Measurements from ENCODE around the gene ASAP2. TPM values are rescaled to one million over a fixed set of nuclear protein-coding genes. Genes with fewer than 3 reads are reported as not detected.
"Not testable (repeated sequence)": the region's sequence is repeated elsewhere in the genome, so short reads cannot be mapped to it uniquely, and the experiment has no call there.

The ASAP2 gene
- total RNA-seq, 1 experiment from 2014 or later = 12.6 TPM

GRCh38 chr2:9266711-9267110 is 60.1 kb downstream of the ASAP2 start:
- Histone ChIP-seq H3K4me2 (ENCODE audit: insufficient read depth, insufficient read length, low read length) (no peak overlapping the region), H3K18ac (ENCODE audit: insufficient read length, low read depth, low read length) (no peak overlapping the region), H2AK5ac (ENCODE audit: insufficient read length, low read length) (no peak overlapping the region), H3K23me2 (ENCODE audit: insufficient read length, low read depth, low read length, poor library complexity, severe bottlenecking) (no peaks in the 10 kb centered on the region), H2BK12ac (ENCODE audit: insufficient read length, low read depth, low read length) (no peak overlapping the region), H3K9me3 (ENCODE audit: control insufficient read depth, low read depth, low read length) (no peaks in the 10 kb centered on the region), H2AFZ (ENCODE audit: low read length) (no peak overlapping the region), H3K27me3 (ENCODE audit: insufficient read depth, low read length) (no peaks in the 10 kb centered on the region), H3K79me2 (ENCODE audit: insufficient read depth, low read length) (peaks cover 1% of the 10 kb centered on the region; the same call in 1 of the 2 replicates), H4K20me1 (ENCODE audit: control insufficient read depth, insufficient read depth, insufficient read length) (no peaks in the 10 kb centered on the region), H3K27ac (ENCODE audit: insufficient read length, low read depth, low read length) (no peak overlapping the region), H2BK15ac (ENCODE audit: low read depth, low read length) (no peak overlapping the region), H3T11ph (ENCODE audit: low read length) (no peak overlapping the region), H4K5ac (ENCODE audit: insufficient read length, low read depth, low read length) (no peak overlapping the region), H3K23ac (ENCODE audit: insufficient read length, low read depth, low read length) (no peak overlapping the region), H3K9ac (ENCODE audit: extremely low read depth, insufficient read length, low read length) (no peak overlapping the region), H3K4me1 (ENCODE audit: insufficient read depth, low read length) (no peaks in the 10 kb centered on the region; the same call in 1 of the 2 replicates), H3K56ac (ENCODE audit: insufficient read length, low read depth, low read length) (no peak overlapping the region), H3K14ac (ENCODE audit: insufficient read depth, low read length) (no peak overlapping the region), H4K91ac (ENCODE audit: insufficient read length, low read depth, low read length) (no peak overlapping the region), H2BK5ac (ENCODE audit: insufficient read length, low read length) (no peak overlapping the region), H2BK20ac (ENCODE audit: low read depth, low read length, poor library complexity, severe bottlenecking) (no peak overlapping the region), H3K4ac (ENCODE audit: low read depth, low read length) (no peak overlapping the region), H4K8ac (replicated peaks; ENCODE audit: insufficient read length, low read depth, low read length) (no peak overlapping the region), H2BK120ac (ENCODE audit: low read depth, low read length, poor library complexity, severe bottlenecking) (no peak overlapping the region), H3K79me1 (ENCODE audit: insufficient read depth, low read depth, low read length, poor library complexity, severe bottlenecking) (peaks cover 3% of the 10 kb centered on the region)
- TF ChIP-seq, protein P1, sequence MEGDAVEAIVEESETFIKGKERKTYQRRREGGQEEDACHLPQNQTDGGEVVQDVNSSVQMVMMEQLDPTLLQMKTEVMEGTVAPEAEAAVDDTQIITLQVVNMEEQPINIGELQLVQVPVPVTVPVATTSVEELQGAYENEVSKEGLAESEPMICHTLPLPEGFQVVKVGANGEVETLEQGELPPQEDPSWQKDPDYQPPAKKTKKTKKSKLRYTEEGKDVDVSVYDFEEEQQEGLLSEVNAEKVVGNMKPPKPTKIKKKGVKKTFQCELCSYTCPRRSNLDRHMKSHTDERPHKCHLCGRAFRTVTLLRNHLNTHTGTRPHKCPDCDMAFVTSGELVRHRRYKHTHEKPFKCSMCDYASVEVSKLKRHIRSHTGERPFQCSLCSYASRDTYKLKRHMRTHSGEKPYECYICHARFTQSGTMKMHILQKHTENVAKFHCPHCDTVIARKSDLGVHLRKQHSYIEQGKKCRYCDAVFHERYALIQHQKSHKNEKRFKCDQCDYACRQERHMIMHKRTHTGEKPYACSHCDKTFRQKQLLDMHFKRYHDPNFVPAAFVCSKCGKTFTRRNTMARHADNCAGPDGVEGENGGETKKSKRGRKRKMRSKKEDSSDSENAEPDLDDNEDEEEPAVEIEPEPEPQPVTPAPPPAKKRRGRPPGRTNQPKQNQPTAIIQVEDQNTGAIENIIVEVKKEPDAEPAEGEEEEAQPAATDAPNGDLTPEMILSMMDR (conservative IDR thresholded peaks at IDR 0.05) = no peak
- no peak overlapping the region for H3K4me3 Mint-ChIP-seq
- H3K9me3 Mint-ChIP-seq = peaks cover 4 to 5% of the 10 kb centered on the region in 2 experiments; a peak in 4 of 5 replicates
- WGBS (ENCODE audit: extremely low coverage, insufficient read length, low lambda C conversion rate) = no CpG with 5 or more reads among the region's 5 CpGs
- no peaks in the 10 kb centered on the region for H3K27me3 Mint-ChIP-seq (ENCODE audit: low read depth)
- peaks cover 21 to 31% of the 10 kb centered on the region in 2 experiments for H3K4me1 Mint-ChIP-seq
- H3K27ac Mint-ChIP-seq = no peak overlapping the region
- DNase-seq = no peak
- peaks cover 0 to 8% (median 1%) of the 10 kb centered on the region in 3 experiments; a peak in 4 of 7 replicates for H3K36me3 Mint-ChIP-seq (ENCODE audit: insufficient read depth in 1 of 3, low read depth in 3 of 3)

DNA sequence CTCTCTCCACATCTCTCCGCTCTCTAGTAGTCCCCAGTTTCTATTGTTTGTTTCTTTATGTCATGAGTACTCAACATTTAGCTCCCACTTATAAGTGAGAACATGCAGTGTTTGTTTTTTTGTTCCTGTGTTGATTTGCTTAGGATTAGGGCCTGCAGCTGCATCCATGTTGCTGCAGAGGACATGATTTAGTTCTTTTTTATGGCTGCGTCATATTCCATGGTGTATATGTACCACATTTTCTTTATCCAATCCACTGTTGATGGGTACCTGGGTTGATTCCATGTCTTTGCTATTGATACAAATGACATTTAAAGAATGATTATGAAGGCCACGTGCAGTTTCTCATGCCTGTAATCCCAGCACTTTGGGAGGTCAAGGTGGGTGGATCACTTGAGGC is 60.7 kb downstream of the ASAP2 start:
- Mint-ChIP-seq H3K36me3 (ENCODE audit: insufficient read depth in 1 of 3, low read depth in 3 of 3) (peaks cover 0 to 13% (median 1%) of the 10 kb centered on the region in 3 experiments; a peak in 4 of 7 replicates), H3K4me1 (peaks cover 19 to 31% of the 10 kb centered on the region in 2 experiments)
- not testable (repeated sequence) for H4K8ac ChIP-seq (replicated peaks; ENCODE audit: insufficient read length, low read depth, low read length); H2AFZ ChIP-seq (ENCODE audit: low read length); H3T11ph ChIP-seq (ENCODE audit: low read length); H2BK5ac ChIP-seq (ENCODE audit: insufficient read length, low read length); H3K4me3 Mint-ChIP-seq; H3K14ac ChIP-seq (ENCODE audit: insufficient read depth, low read length); H3K27me3 Mint-ChIP-seq (ENCODE audit: low read depth); H3K9ac ChIP-seq (ENCODE audit: extremely low read depth, insufficient read length, low read length); H3K4ac ChIP-seq (ENCODE audit: low read depth, low read length); H3K9me3 ChIP-seq (ENCODE audit: control insufficient read depth, low read depth, low read length); H4K5ac ChIP-seq (ENCODE audit: insufficient read length, low read depth, low read length); H3K18ac ChIP-seq (ENCODE audit: insufficient read length, low read depth, low read length); H3K27me3 ChIP-seq (ENCODE audit: insufficient read depth, low read length); H3K23me2 ChIP-seq (ENCODE audit: insufficient read length, low read depth, low read length, poor library complexity, severe bottlenecking); H2BK120ac ChIP-seq (ENCODE audit: low read depth, low read length, poor library complexity, severe bottlenecking); H4K20me1 ChIP-seq (ENCODE audit: control insufficient read depth, insufficient read depth, insufficient read length); H2AK5ac ChIP-seq (ENCODE audit: insufficient read length, low read length); H3K27ac Mint-ChIP-seq; H2BK15ac ChIP-seq (ENCODE audit: low read depth, low read length); H2BK20ac ChIP-seq (ENCODE audit: low read depth, low read length, poor library complexity, severe bottlenecking); H3K9me3 Mint-ChIP-seq; H3K4me2 ChIP-seq (ENCODE audit: insufficient read depth, insufficient read length, low read length); H4K91ac ChIP-seq (ENCODE audit: insufficient read length, low read depth, low read length); DNase-seq; H2BK12ac ChIP-seq (ENCODE audit: insufficient read length, low read depth, low read length); H3K27ac ChIP-seq (ENCODE audit: insufficient read length, low read depth, low read length); H3K56ac ChIP-seq (ENCODE audit: insufficient read length, low read depth, low read length); H3K79me2 ChIP-seq (ENCODE audit: insufficient read depth, low read length); H3K79me1 ChIP-seq (ENCODE audit: insufficient read depth, low read depth, low read length, poor library complexity, severe bottlenecking); H3K23ac ChIP-seq (ENCODE audit: insufficient read length, low read depth, low read length); H3K4me1 ChIP-seq (ENCODE audit: insufficient read depth, low read length)
- WGBS (ENCODE audit: extremely low coverage, insufficient read length, low lambda C conversion rate) = no CpG with 5 or more reads among the region's 3 CpGs

All from H9 (cell line).